A172 (cell line): Measurements from ENCODE around the gene NIM1K. TPM values are rescaled to one million over a fixed set of nuclear protein-coding genes. Genes with fewer than 3 reads are reported as not detected.
"Not testable (repeated sequence)": the region's sequence is repeated elsewhere in the genome, so short reads cannot be mapped to it uniquely, and the experiment has no call there.

Experiments
- DNase-seq: peaks from one replicate; pipeline ENCODE4 v3.0.0-alpha.2; 2015; ENCODE audit warnings: low spot score
- total RNA-seq: library from RNA; depleted of rRNA; stranded (reverse); fragments of >200 nt; shearing (Covaris generic); gene quantifications from 2 replicates; pipeline ENCODE4 v1.2.3, GENCODE V29; 2014; rRNA removed

The NIM1K gene
- total RNA-seq, 1 experiment from 2014 or later, result not detected

GRCh38 chr5:43313854-43314457 is 121.9 kb downstream of the NIM1K start:
- peak; percentile 15 for DNase-seq

GRCh38 chr5:43314724-43315123 is 122.7 kb downstream of the NIM1K start:
- no peak for DNase-seq

DNA sequence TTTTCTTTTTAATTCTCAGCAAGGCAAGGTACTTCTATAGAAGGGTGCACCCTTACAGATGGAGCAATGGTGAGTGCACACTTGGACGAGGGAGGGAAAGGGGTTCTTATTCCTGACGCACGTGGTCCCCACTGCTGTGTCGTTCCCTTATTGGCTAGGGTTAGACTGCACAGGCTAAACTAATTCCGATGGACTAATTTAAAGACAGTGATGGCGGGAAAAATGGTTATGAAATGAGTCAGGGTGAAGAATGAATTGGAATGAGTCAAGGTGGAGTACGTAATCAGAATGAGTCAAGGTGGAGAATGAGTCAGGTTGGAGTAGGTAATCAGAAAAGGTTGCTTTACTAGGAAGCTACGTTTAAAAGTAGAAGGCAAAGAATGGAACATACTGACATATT is 123.2 kb downstream of the NIM1K start:
- peak; percentile 81 for DNase-seq

DNA sequence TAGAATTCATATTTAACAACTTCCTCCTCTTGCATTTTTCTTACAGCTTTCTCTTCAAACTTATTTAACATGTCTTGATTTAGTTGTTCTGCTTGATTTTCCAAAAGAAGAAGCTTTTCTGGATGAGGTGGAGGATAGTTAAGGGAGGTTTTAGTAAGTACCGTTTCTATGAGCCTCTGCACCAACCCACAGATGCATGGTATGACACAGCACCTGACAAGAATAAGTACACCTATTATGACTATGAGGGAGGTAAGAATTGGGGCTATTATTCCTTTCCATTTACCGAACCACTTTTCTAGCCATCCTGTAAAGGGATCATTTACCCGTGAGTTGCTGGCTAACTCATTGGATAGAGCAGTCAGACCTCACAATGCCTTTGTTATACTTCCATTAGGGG is 123.7 kb downstream of the NIM1K start:
- no peak for DNase-seq

GRCh38 chr5:43316421-43316820 is 124.4 kb downstream of the NIM1K start:
- no peak for DNase-seq

DNA sequence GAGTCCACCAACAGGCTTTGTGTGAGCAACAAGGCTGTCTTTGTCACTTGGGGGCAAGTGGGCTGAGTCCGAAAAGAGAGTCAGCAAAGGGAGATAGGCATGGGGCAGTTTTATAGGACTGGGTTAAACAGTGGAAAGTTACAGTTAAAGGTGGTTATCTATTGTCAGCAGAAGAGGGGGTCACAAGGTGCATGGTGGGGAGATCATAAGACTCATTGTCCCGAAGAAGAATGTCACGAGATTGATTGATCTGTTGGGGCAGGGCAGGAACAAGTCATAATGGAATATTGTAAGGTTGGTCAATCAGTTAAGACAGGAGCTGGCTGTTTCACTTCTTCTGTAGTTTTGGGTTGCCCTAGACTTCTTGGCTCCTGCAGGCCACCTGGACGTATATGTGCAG is 128.8 kb downstream of the NIM1K start:
- no peak for DNase-seq

GRCh38 chr5:43323488-43323887 is 131.5 kb downstream of the NIM1K start:
- DNase-seq, result not testable (repeated sequence)

DNA sequence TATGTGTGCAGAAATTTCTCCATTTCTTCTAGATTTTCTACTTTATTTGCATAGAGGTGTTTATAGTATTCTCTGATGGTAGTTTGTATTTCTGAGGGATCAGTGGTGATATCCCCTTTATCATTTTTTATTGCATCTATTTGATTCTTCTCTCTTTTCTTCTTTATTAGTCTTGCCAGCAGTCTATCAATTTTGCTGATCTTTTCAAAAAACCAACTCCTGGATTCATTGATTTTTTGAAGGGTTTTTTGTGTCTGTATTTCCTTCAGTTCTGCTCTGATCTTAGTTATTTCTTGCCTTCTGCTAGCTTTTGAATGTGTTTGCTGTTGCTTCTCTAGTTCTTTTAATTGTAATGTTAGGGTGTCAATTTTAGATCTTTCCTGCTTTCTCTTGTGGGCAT is 133.6 kb downstream of the NIM1K start:
- DNase-seq, result not testable (repeated sequence)

Other genes starting within 250 kb of the NIM1K start
- gene ANXA2R, start 151.9 kb upstream of the NIM1K start, total RNA-seq, result 8.0 and 9.4 TPM in 2 replicates
- gene ZNF131, start 71.3 kb upstream of the NIM1K start, total RNA-seq, result 33.2 and 46.2 TPM in 2 replicates
- 24.6 and 39.1 TPM in 2 replicates for gene HMGCS1, start 121.2 kb downstream of the NIM1K start, total RNA-seq
- gene CCL28, start 220.2 kb downstream of the NIM1K start, total RNA-seq, result not detected in 2 replicates